ENCODE data around the gene C19orf38. TPM values are rescaled to one million over a fixed set of nuclear protein-coding genes. Genes with fewer than 3 reads are reported as not detected.

The C19orf38 gene
- total and polyA plus RNA-seq, 2 donors (not counting 1 experiment from before 2014, with no cell fraction given) = 1.7 to 2.4 TPM

- Histone ChIP-seq H3K4me2 (replicated peaks; ENCODE audit: low read depth, low read length, poor library complexity, severe bottlenecking) (no peak overlapping the region), H3K27ac (ENCODE audit: low read length in 2 of 2) (no peak overlapping the region), H3K27me3 (replicated peaks in 1 of 4; ENCODE audit: control extremely low read depth in 1 of 4, control insufficient read depth in 3 of 4, insufficient read depth in 4 of 4, low read length in 3 of 4) (no peaks in the 10 kb centered on the region), H3K9ac (ENCODE audit: low read length) (no peak overlapping the region), H3K9me3 (ENCODE audit: control extremely low read depth in 1 of 3, control insufficient read depth in 2 of 3, insufficient read depth in 1 of 3, low read length in 2 of 3) (peaks cover 0 to 7% (median 3%) of the 10 kb centered on the region in 3 donors), H3K4me3 (ENCODE audit: control extremely low read depth in 1 of 5, extremely low read depth in 1 of 5, insufficient read depth in 1 of 5, low read depth in 2 of 5, low read length in 4 of 5) (no peak overlapping the region), H4K20me1 (ENCODE audit: control insufficient read depth, insufficient read depth, low read length, poor library complexity, severe bottlenecking) (peaks cover 7% of the 10 kb centered on the region), H3K36me3 (replicated peaks in 1 of 2; ENCODE audit: control extremely low read depth in 1 of 2, control insufficient read depth in 1 of 2, extremely low read depth in 1 of 2, insufficient read depth in 2 of 2, low read length in 1 of 2) (peaks cover 0 to 37% of the 10 kb centered on the region in 2 experiments), H3K4me1 (ENCODE audit: control insufficient read depth in 2 of 2, insufficient read depth in 2 of 2, low read length in 2 of 2) (peaks cover 0 to 7% of the 10 kb centered on the region in 2 donors), H3K79me2 (ENCODE audit: control insufficient read depth, insufficient read depth, low read length) (no peaks in the 10 kb centered on the region), H2AFZ (ENCODE audit: insufficient read depth, low read depth, low read length, poor library complexity, severe bottlenecking) (no peak overlapping the region)
- intact Hi-C loops (cut with micrococcal nuclease) = no loop called here
- POLR2A ChIA-PET = no interaction called here
- Mint-ChIP-seq H3K4me1 (peaks cover 5% of the 10 kb centered on the region), H3K9me3 (ENCODE audit: insufficient read depth) (no peaks in the 10 kb centered on the region), H3K4me3 (no peak overlapping the region), H3K27me3 (no peaks in the 10 kb centered on the region), H3K27ac (no peak overlapping the region)
- CTCF ChIA-PET = no interaction called here
- ATAC-seq (ENCODE audit: low read depth) (no peak), DNase-seq (peak; percentile 15)
- WGBS (ENCODE audit: insufficient coverage) = 97% methylated on average over 20 of the region's 33 CpGs
- no peak for TF ChIP-seq CTCF (IDR thresholded peaks at IDR 0.05)
- no peak for TF ChIP-seq EZH2 (IDR thresholded peaks at IDR 0.05; ENCODE audit: borderline replicate concordance, insufficient read depth, low read depth, low read length, poor library complexity, severe bottlenecking)
Measured at GRCh38 chr19:10830931-10831779, 17.1 kb upstream of the C19orf38 start.
